Activated T-cell treated with anti-CD3 and anti-CD28 coated beads for 24 hours (primary cell): ENCODE results near the gene GNAS.
A peak's percentile ranks its signal among the peaks of the same experiment; 100 is the strongest.
"Not testable (repeated sequence)": the region's sequence is repeated elsewhere in the genome, so short reads cannot be mapped to it uniquely, and the experiment has no call there.

Experiments used
- DNase-seq: peaks from one replicate; pipeline ENCODE4 v3.0.0-alpha.2; 2020; ENCODE audit warnings: low read depth

Gene GNAS

DNA sequence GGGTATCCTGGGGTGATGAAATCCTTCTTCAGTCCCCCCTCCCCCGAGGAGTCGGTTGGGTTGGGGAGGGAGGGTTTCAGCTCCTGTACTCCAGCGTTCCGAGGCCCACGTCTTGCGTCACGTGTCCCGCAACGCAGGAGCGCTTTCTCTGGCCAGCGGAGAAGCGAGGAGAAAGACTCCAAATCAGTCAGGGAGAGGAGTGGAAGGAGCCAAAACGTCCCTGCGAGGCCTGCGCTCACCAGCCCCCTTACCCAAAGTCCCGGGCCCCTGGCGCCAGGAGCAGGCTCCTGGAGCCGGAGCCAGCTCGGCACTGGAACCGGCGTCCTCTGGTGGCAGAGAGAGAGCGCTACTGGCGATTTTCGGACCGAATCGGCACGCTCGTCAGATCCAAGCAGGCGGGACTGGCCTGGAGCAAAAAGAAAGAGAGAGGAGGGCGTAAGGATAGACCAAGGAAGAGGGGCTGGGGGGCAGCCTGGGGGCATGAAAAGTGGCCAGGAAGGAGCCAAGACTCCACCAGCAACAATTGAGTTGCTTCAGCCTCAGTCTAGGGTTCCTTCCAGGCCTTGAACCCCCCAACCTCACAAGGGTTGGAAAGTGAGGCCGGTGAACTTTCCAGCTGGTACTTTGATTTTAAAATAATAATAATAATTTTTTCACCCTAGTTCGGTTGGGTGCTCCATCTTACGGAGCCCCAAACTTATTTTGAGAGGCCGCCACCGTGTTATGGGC is at the start of gene GNAS:
TSS of gene GNAS (plus strand) at position 174 of the 729 bp plus-strand sequence.
- DNase-seq = peak; percentile 29

DNA sequence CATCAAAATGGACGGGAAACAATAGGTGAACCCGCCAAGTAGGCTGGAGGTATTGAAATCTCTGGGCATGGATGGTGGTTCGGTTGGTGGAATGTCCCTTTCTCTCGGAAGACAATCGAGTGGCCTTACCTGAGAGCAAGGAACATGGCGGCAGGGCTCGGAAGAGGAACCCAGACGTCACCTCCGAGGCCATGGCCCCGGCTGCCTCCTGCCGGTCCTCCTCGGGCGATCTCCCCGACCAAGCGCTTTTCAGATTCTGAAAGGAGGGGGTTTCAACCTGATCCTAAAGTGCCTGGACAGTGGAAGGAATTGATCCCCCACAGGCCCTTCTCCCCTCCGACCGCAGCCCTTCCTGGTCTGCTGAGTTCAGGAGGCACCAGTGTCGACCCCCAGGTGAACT is 49.0 kb upstream of the GNAS start:
- no peak for DNase-seq

DNA sequence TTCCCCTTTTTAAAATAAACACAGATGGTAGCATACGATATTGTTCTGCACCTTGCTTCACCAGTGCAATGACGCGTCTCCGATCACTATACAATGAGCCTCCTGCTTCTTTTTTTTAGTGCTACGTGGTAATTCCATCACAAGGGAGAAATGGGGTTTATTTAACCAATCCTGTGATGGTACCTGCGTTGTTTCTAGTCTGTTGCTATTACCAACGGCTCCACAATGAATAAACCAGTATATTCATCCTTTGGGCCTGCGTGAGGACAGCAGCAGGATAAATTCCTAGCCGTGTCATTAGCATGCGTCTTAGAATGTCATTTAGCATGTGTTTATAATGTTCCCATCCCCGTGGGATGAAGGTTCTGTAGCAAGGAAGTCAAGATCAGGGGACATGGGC is 44.7 kb upstream of the GNAS start:
- DNase-seq = no peak

DNA sequence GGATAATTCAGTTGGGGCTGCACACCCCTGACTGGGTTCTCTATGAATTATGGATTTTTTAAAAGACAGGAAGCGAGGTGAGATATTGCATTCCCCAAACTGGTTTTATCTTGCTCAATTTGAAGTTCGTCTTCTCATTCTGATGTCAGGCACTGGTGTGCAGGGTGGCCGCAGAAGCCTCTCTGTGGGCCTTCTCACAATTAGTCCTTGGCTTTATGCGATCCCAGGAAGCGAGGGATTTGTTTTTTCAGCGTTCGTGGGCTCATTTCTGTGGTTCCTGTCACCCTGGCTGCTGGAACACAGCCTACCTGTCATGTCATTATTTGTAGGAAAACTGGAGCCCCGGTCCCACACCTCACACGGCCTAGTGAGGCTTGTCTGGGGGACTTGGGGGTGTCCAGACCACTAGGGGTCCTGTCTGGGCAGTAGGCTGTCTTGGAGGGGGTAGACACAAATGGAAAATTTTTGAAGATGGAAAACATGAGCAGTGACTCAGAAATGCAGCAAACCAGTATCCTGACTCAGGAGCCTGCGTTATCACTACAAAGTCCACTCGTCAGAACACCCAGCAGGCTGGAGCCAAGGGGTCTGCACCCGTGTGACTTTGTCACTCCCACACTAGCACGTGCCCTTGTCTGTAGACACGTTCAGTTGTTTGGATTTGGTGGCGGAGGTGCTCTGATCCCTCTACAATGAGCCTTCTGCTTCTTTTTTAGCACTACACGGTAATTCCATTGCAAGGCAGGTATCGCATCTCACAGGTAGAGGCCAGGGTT is 44.1 kb upstream of the GNAS start:
- no peak for DNase-seq

DNA sequence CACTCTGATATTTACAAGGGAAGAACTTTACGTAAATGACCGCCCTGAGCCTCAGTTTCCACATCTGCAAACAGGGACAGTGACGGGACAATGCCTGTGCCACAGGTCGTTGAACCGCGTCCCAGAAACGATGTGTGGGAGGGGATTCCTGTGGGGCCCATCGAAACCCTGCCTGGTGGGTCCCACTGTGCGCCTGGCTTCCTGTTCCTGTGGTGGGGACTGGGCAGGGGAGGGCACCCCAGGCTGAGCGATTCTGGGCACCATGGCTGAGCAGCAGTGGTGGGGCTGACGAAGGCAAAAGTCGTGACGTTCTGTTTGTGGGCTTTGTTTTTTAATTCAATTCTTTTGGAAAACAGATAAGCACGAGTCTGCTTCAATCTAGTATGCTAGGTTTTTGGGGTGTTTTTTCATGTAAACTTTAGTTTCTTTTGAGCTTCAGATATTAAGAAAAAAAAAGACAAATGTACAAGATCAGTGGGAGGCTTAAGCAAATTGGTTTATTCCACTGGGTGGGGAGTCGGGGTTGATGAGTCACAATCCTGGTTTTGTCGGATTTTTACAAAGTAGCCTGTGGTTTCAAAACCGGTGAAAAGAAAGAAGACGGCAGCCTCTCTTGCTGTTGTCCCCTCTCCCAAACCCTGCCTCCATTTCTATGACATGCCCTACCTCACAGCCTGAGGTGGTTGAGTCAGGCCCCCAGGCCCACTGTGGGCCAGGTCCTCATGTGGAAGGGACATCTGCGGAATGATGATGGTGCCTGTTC is 42.2 kb upstream of the GNAS start:
- no peak for DNase-seq

DNA sequence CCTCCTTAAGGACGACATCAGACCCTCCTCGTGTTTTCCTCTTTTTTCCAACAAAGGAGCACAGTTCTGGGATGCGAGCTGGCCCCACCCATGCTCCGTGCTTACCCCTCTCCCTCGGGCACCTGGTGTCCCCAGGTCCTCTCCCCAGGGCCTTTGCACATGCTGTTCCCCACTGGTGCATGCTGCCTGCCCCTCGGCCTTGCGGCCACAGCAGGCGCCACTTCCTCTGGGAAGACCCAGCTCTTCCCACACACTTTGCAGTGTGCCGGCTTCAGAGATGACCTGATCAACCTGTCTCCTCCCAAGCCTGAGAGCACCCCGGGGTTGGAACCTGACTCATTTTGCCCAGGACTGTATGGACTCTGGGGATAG is 41.7 kb upstream of the GNAS start:
- no peak for DNase-seq

DNA sequence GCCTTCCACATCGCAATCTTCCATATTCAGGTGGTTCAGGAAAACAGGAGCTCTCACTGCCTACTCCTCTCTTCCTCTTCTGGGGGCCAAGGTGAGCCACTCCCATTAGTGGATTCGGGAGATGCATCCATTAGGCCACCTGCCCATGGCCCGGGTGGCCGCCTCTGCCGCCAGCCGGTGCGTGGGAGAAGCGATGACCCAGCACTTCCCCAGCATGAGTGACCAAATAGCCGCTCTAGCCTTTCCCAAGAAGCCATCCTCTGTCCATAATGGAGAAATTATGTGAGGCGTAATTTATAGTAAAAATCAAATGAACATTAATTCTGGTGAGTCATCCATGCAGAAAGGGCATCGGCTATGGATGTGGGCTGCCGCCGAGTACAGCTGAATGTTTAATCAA is 41.2 kb upstream of the GNAS start:
- DNase-seq = no peak

DNA sequence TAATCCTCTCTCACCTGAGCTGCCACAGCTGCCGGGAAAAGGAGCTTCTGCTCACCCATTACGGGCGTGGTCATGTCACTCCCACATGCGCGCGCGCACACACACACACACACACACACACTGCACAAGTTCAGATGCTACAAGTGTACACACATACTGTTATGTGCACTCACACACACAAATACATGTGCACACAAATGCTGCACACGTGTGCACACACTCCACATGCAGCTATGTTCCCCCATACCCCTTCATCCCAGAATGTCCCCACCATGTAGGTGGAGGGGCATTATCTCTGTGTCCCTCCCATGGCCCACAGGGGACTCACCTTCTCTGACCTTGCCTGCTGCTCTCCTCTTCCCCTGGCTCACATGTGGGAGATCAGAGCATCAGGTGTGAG is 39.1 kb upstream of the GNAS start:
- no peak for DNase-seq

DNA sequence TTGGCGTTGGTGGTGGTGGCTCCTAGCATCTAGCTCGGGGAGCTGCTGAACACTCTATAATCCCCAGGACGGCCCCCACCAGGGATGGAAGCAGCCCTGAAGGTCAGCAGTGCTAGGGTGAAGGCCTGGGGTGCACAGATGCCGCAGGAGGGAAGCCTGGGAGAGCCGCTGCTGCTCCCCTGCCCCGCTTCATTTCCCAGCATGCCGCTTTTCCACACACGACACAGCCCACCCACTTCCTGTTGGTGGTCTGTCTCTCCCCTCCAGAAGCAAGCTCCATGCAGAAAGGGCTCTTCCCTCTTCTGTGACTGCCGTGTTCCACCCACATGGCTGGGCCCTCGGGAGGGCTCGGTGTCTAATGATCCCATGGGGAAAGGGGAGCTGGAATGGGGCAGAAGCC is 37.1 kb upstream of the GNAS start:
- no peak for DNase-seq

DNA sequence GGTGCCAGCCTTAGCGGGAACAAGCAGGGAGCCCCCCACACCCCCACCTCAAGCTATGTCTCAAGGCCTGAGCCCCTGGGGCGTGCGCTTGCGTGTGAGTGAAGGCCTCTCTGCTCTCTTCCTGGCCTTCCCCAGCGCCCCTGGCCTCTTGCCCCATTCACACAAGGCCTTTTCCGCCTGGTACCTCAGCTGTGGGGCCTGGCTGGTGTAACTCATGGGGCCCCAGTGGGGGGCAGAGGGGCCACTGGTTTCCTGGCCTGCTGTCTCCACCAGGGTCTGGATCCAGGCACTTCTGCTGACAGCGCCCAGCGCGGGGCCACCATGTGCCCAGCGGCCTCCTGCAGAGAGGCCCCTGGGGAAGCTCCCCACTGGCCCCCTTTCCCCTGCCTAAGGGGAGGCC is 36.5 kb upstream of the GNAS start:
- no peak for DNase-seq

DNA sequence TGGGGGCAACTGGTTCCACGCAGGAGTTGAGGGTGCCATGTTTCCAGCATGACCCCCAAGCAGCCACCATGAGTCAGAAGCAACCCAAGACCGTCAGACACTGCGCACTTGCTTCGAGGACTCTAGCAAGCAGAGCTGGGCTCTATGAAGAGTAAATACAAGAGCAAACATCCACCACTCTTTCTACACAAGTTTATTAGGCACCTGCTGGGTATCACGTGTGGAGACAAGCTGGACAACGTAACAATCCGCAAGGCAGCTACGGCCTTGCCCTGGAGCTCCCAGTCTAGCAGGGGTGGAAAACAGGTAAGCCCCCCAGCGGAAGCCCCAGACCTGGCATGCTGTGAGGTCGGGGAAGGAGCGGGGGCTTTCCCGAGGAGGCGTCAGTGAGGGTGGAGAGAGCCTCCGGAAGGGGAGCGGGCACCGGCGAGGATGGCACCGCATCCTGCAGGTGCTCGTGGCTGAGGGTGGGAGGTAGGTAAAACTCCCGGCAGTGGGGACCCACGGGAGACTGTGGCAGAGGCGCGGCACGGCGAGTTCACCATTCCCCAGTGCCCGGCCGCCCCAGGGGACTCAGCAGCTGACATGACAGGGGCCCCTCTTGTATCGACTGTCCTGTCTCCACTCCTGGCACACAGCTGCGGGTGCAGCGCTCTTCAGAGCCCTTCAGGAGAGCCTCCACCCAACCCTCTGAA is 35.4 kb upstream of the GNAS start:
- no peak for DNase-seq

DNA sequence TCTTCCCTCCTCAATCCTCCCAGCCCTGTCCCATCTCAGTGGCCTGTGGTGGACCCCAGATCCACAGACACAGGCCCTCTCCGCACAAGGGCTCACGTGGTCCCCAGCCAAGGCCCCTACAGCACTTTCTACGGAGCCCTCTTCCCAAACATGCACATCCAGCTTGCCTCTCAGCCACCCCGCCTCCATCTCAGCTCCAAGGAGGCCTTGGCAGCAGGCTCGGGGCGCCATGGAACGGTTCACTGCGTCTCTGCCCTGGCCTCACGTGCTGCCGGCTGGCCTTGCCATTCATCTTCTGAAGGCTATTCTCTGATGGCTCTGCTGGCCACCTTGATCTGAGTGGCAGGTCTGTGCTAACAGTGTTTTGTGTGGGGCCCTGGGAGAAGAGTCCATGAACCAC is 34.8 kb upstream of the GNAS start:
- no peak for DNase-seq

DNA sequence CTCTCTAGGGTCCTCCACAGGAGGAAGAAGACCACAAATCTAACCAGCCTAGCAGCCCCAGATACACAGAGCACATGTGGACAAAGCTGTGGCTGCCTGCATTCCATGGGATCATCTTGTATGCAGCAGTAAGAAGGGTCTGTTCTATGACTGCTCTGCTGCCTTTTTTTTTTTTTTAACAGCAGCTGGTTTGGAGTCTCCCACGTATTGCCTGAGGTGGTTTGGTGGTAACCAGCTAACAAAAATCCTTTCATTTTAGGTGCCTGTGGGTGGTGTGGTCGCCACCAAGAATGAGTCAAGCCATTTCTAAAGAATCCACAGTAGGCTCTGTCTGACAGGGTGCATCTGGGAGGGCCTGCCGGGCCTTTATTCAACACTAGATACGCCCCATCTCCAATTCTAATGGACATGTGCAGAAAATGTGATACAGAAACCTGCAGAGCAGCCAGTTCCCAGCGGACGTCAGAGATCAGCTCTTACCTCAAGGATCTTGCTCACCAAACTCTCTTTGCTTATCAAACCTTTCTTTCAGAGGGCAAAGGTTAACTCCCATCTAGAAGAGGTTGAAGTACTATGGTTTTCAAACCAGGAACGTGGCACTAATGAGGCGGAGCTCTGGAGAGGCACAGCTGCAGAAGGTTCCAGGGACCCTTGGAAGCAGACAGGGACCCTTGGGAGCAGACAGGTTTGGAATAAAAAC is 33.8 kb upstream of the GNAS start:
- peak; percentile 48 for DNase-seq

DNA sequence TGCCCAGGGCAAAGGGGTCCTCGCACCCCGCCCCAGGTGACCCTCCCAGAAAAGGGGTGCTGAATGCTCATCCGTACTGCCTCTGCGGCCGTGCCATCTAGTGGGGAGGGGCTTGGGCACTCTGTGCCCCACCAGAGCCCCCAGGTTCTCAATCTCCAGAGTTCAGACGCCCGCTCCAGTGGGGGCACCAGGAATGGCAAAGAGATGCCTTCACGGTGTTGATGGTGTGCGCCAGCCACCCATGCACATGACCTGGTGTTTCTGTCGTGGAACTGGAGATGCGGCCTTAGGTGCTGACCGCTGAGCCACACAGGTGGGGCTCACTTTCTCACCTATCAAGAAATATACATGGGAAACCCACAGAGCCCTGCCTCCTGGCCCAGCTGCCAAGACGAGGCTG is 32.6 kb upstream of the GNAS start:
- no peak for DNase-seq

DNA sequence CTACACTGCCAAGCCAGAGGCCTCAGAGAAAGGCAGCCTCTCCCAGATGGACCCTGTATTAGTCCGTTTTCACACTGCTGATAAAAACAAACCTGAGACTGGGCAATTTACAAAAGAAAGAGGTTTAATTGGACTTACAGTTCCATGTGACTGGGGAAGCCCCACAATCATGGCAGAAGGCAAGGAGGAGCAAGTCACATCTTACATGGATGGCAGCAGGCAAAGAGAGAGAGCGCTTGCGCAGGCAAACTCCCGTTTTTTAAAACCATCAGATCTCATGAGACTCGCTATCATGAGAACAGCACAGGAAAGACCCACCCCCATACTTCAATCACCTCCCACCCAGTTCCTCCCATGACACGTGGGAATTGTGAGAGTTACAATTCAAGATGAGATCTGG is 32.0 kb upstream of the GNAS start:
- DNase-seq = not testable (repeated sequence)

DNA sequence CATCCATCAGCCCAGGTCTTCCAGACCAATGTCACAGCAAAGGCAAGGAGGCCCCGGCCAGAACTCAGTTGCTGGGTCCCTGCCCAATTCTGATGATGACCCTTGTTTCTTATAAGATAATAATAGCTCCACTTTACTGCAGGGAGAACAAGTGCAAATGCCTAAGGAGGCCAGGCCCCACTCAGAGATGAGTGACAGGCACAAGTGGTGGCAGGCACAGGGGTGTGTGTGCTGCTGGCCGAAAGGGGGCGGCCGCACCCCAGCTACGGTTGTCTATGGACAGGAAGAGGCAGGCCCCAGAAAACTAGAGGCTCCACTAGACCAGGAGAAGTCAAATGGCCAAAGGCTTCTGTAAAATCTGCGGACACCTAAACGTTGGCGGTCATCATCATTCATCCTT is 30.4 kb upstream of the GNAS start:
- DNase-seq = no peak

DNA sequence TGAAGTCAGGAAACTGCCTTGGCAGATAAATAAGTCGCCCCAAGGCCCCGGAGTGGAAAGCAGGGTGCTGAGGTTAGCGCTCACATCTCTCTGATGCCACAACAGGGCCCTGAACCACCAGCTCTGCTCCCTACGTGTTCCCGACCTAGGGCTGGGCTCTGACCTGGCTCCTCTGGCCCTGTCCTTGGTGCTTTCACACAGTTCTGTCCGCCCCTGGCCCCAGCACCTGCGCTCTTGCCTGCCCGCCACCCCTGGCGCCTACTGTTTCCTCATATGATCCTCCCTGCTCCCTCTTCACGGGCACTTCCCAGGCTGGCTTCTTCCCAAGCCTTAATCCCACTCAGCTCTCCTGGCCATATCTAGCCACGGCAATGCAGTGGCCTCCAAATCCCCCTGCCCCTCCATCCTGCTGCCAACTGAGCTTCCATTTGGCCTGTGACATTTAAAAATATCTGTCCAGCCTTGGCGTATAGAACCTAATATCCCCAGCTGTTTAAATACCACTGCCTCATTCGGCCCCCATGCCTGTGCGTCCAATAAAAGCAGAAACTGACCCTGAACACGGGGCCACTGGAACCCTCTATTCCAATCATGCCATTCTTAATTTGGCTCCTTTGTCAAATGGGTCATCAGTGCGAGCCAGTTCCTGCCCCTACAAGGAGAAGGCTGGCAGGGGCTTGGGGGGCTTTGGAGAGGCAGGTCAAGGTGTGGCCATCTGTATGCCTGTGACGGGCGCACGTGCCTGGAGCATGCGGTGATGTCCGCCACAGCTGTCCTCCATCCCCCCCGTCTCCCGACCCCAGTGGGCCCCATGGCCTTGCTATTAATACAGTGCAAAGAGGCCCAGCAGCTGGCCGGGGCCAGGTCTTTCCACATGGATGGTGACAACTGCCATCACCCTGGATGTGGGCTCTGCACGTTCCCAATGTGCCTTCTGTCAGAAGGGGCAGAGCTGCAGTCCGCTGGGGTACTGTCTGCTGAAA is 29.5 kb upstream of the GNAS start:
- no peak for DNase-seq

DNA sequence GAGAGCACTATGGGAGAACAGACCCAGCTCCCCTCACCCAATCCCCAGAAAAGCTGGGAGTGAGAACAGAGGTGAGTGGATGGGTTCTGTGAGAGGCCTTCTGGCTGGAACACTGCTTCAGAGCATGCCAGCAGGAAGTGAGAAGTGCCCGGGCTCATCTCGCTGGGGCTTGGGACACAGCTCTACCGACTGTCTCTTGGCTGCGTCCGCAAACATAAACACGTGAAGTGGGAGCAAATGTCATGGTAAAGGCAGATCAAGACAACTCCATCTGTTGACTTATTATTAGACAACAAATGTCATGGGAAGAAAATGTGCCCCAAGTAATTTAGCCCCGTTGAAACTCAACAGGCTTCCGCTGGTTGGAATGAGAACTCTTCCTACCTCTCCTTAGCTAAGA is 27.7 kb upstream of the GNAS start:
- DNase-seq = no peak

DNA sequence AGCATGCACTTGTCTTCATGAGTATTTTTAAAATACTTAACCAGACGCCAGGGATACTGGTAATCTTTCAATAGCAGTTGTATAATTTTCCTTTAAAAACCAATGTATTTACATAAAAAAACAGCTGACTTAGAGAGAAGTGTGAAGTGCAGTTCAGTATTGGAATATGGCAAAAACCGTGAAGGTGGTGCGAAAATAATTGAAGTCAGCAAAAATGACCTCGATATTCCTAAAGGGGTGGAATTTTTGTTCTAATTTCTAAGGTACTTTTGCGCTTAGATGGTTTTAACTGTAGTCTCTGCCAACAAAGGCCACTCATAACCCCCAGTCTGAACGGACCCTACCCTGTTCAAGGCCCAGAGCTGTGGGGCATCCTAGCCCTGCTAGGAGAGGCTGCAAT is 27.1 kb upstream of the GNAS start:
- no peak for DNase-seq

DNA sequence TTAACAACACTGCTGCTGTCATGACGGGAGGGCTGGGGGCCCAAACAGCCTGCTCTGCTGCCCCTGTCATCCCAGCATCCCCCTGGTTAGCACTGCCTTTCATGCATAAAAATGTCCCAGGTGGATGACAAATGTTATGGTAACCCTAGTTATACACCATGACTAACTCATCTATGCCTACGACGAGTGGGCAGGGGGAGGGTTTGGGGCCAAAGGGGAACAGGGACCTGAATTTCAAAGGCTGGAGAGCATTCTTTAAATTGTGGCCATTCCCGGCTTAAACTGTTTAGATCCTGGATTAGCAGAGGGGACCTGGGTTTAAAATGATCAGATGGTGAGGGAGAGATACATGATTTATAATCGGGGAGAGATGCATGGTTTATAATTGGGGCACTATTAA is 26.2 kb upstream of the GNAS start:
- DNase-seq = no peak

DNA sequence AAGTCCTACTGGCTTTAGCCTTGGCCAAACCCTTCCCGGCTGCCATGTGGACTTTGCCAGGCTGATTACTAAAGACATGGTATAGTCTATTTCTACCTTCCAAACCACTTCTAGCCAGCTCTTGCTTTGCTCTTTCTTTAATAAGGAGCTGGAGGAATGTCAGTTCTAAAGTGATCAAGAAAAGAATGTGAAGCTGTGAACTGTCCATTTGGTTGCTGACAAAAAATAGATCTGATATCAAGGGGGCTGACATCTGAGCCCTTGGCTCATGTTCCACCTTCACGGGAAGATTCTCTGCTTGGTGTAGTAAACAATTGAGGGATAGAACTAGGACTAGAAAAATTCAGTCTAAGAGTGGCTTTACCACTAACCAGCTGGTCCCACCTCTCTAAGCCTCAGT is 24.4 kb upstream of the GNAS start:
- DNase-seq = no peak
